ENCODE results near the gene SYCE3.

The SYCE3 gene

GRCh38 chr22:50530877-50531545, 31.7 kb downstream of the SYCE3 start:
- DNase-seq (ENCODE audit: low spot score), result peak; percentile 90

- no peak for DNase-seq (ENCODE audit: low spot score)
Measured at GRCh38 chr22:50530580-50530876, 32.2 kb downstream of the SYCE3 start.

GRCh38 chr22:50529897-50530579, 32.7 kb downstream of the SYCE3 start, which contains the start of gene TYMP:
TYMP (minus strand) TSS chr22:50530012; CDS start chr22:50529709, 303 bp downstream.
- peak; percentile 73 for DNase-seq (ENCODE audit: low spot score)

GRCh38 chr22:50529416-50529896, 33.3 kb downstream of the SYCE3 start:
- DNase-seq (ENCODE audit: low spot score), result no peak

- no peak for DNase-seq (ENCODE audit: low spot score)
Measured at GRCh38 chr22:50528682-50529415, 33.9 kb downstream of the SYCE3 start.

GRCh38 chr22:50527921-50528681, 34.6 kb downstream of the SYCE3 start:
- DNase-seq (ENCODE audit: low spot score), result no peak

- DNase-seq (ENCODE audit: low spot score), result peak; percentile 71
Measured at GRCh38 chr22:50526834-50527801, 35.6 kb downstream of the SYCE3 start.

- DNase-seq (ENCODE audit: low spot score), result peak; percentile 82
Measured at GRCh38 chr22:50526108-50526833, 36.4 kb downstream of the SYCE3 start.

GRCh38 chr22:50525858-50526107, 36.9 kb downstream of the SYCE3 start:
- no peak for DNase-seq (ENCODE audit: low spot score)

GRCh38 chr22:50525104-50525857, 37.4 kb downstream of the SYCE3 start, which contains the start of gene SCO2:
SCO2 (minus strand) TSS chr22:50525598; CDS start chr22:50524411, 1,187 bp downstream.
- peak; percentile 97 for DNase-seq (ENCODE audit: low spot score)

- no peak for DNase-seq (ENCODE audit: low spot score)
Measured at GRCh38 chr22:50524676-50525103, 38.0 kb downstream of the SYCE3 start.

- peak; percentile 33 for DNase-seq (ENCODE audit: low spot score)
Measured at GRCh38 chr22:50523806-50524675, 38.7 kb downstream of the SYCE3 start.

GRCh38 chr22:50523458-50523805, 39.3 kb downstream of the SYCE3 start:
- DNase-seq (ENCODE audit: low spot score), result no peak

GRCh38 chr22:50522806-50523438, 39.8 kb downstream of the SYCE3 start:
- DNase-seq (ENCODE audit: low spot score), result no peak

GRCh38 chr22:50522208-50522805, 40.4 kb downstream of the SYCE3 start:
- no peak for DNase-seq (ENCODE audit: low spot score)

- no peak for DNase-seq (ENCODE audit: low spot score)
Measured at GRCh38 chr22:50521710-50522109, 41.0 kb downstream of the SYCE3 start.

GRCh38 chr22:50520826-50521453, 41.8 kb downstream of the SYCE3 start:
- DNase-seq (ENCODE audit: low spot score), result no peak
